Ureter (tissue), 1 donor: ENCODE measurements around the gene CTBS. TPM values are rescaled to one million over a fixed set of nuclear protein-coding genes. Genes with fewer than 3 reads are reported as not detected.
"Not testable (repeated sequence)": the region's sequence is repeated elsewhere in the genome, so short reads cannot be mapped to it uniquely, and the experiment has no call there.

Experiments
- DNase-seq: peaks from one replicate; pipeline ENCODE4 v3.0.0-alpha.2; 2020; ENCODE audit warnings: low spot score
- total RNA-seq: library from RNA; stranded (reverse); gene quantifications from one replicate; pipeline ENCODE4 v1.2.4, GENCODE V29; 2023
- donor health status: DM: yes; HTN: yes; CAD: no.

Gene CTBS
- total RNA-seq: 16.5 TPM

GRCh38 chr1:84573967-84574842 lies at the start of gene CTBS:
Gene CTBS, minus strand, starts transcription at chr1:84574440. Its CDS starts 25 bp downstream, at chr1:84574415.
- DNase-seq: peak; percentile 93

- no peak for DNase-seq
These were observed 47.3 kb upstream of the CTBS start for GRCh38 chr1:84621553-84621952.

DNA sequence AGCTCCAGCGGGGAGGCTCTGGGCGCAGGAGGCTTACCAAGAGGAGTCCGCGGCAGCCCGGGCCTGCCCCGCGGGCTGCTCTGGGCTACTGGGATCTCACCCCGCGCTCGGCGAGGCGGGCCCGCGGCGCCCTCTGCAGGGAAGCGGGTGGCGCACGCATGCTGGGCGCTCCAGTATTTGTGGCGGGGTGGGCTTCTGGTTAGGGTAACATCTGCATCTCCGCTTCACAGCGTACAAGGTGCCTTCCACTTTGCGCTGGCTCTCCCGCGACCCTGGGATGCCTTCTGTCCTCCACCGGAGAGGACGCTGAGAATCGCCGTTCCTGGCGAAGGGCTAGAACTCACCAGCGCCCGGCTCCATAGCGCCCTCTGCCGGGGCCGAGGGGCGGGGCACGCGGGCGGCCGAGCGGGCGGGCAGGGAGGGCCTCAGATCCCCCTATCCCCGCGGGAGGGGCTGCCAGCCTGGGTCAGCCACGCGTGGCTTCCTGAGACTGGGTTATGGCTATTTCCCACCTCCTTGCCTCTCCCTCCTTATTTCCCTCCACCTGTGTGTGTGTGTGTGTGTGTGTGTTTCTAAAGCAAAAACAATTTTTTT lies 46.6 kb upstream of the CTBS start:
- DNase-seq: peak; percentile 70

DNA sequence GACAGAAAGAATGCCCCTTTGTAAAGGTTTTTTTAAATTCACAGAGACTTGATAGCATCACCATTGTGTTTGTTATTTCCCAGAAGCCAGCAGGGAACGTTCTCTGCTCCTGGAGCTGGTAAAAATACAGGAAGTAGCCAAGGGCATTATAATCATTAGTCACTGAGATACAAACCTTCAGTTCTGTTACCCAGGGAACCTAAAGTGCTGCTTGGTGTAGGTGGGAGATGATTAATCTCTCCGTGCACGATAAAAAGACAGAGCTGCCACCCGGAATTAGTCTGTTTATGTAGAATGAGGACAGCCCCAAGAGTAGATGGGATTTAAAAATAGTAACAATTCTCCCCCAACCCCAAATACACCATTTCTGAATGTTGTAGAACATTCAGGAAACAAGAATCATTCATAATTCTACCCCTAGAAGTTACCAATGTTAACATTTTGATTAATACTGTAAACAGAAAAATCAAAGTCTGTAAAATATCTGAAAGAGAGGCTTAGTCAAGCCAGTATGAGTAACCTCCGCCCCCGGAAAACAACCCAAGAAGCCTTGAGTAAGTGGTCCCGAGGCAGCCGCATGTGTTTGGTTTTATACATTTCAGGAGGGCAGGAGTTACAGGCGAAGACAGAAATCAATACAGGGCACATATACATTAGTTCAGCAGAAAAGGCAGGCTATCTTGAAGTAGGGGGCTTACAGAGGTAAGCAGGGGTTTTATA lies 45.3 kb upstream of the CTBS start:
- no peak for DNase-seq

DNA sequence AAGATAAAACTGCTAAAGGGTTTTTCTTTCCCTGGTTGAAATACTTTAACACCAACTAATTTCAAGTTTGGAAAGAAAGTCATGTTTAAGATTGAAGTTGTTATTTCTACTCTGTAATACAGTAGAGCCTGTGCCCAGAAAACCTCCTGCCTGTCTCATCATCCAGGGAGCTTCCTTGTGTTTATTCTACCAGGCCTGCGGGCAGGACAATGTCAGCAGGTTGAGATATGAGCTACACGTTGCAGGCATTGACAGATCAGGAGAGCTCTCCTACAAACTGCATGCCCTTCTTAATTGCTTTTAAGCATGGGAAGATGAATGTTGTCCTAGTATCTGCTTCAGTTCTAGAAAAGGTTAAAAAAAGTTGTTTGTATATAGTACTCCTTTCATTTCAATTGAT lies 43.1 kb upstream of the CTBS start:
- no peak for DNase-seq

DNA sequence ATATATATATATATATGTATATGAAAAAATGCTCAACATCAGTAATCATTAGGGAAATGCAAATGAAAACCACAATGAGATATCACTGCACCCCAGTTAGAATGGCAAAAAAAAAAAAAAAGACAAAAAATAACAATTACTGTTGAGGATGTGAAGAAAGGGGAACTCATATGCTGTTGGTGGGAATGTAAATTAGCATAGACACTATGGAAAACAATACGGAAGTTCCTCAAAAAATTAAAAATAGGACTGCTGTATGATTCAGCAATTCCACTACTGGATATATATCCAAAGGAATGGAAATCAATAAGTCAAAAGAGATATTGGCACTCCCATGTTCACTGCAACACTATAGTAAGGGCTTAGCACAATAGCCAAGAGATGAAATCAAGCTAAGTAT lies 41.5 kb upstream of the CTBS start:
- DNase-seq: no peak

GRCh38 chr1:84613887-84614286 lies 39.6 kb upstream of the CTBS start:
- no peak for DNase-seq

DNA sequence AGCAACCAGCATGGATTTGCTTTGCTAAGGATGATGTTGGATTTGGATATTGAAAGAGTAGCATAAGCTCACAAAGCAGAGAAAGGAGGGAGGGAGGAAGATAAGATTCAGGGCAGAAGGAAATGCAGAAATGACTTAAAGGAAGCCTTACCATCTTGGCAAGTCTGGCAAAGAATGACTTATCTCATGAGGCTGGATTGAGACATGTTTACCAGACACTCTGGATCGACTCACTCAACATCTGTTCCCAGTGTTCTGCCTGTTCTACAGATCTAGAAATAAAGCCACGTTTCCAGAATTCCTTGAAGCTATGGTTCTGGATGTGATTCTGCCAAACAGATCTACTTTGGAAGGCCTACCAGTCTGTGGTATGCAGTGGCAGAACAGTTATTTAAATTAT lies 38.8 kb upstream of the CTBS start:
- DNase-seq: no peak

DNA sequence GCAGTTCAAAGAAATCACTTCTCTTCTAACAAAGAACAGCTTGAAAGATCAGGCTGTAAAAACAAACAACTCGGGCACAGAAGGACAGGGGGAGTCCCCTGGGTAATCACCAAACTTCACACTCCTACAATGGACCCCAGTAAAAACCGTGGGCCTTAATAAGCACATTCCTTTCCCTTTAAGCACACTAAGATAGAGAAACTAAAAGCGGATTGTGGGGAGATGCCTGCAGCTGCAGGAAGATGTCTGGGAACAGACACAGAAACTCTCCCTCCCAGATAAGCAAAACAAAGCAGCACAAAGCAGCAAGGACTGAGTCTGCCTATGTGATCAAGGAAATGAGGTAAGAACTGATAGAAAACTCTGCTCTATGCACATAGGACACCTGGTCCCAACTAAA lies 37.6 kb upstream of the CTBS start:
- no peak for DNase-seq

DNA sequence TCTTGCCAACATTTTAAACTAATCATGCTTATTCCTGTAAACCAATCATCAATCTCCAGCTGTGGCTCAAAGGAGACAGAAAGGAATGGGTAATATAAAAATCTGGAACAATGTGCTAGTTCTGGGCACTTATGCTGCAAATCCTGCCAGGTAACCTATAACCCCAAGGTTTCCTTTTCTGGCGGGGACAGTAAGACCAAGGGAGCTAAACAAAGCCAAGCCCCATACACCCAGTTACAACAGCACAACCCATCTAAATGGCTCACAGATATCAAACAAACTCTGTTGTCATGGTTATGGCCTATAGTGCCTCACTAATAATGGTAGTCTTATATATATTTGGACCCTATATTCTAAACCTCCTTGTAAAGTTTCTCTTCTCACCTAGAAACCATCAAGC lies 36.9 kb upstream of the CTBS start:
- no peak for DNase-seq

GRCh38 chr1:84606977-84607376 lies 32.7 kb upstream of the CTBS start:
- no peak for DNase-seq

DNA sequence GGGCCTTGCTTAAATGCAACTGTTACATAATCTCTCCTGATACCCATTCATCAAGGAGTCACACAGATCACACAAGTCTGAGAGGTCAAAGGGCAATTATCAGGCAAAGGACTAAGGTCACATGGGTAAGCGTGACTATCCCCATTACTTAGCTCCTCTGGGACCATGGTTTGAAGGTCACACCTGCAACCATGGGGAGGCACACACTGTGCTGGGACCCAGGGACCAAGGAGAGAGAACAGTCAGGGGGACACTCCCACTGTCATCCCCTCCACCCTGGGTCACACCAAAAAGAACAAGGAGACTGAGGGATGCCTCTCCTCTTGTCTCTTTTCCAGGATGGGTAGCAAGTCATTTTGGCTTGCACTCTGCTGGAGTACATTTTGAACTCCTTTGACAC lies 30.9 kb upstream of the CTBS start:
- no peak for DNase-seq

DNA sequence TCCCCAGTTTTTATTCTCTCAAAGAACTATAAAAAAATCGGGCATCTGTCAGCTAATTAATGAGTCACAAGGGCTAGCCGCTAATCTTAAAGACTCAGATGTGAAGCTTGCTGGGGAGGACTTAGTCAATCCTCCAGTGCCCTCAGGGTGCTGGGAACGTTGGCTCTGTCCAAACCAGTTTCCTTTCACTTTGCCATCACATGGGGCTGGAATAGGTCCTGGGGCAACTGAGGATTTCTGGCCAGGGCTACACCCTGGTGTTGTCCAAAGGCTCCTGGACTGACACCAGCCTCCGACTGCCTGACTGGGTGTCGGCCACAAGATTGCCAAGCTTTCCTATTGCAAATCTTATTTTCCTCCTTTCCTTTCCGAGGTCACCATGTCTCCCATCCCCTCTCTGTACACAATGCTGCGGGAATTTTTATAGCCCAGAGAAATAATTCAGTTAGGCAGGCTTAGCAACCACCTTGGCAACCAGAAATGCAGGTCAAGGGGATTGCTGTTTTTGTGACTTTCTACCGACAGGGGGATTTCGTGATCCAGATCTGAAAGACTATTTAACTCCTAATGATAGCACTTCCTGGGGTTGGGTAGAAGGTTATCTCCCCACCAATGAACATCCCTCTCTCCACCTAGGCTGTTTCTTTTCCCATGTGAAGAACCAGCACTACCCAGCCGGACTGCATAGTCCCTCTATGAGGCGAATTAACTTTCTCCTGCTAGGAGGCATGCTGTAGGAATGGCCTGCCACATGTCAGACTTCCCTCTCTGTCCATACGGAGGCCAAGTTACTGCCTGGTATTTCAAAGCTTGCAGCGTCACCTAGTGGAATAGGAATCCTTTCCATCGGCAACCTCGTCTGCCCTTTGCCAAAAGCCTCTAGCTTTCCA lies 29.9 kb upstream of the CTBS start:
- DNase-seq: peak; percentile 49

- no peak for DNase-seq
These were observed 29.0 kb upstream of the CTBS start for GRCh38 chr1:84603223-84603622.

DNA sequence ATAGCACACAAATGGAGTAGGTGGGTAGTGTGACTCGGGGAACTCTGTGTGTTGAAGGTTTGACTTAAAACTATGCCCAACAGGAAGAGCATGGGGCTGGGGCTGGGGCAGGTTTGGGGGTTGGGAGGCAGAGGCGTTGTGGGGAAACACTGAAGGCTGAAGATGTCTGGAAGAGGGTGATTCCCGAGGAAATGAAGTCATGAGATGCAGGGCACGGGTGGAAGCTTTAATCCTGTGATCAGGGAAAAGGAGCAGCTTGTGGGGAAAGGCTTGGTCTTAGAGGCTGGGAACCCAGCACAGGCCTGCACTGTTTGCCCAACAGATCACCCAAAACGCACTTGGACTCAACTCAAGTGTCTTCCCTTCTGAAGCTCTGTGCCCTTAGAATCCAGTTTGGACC lies 26.6 kb upstream of the CTBS start:
- no peak for DNase-seq

DNA sequence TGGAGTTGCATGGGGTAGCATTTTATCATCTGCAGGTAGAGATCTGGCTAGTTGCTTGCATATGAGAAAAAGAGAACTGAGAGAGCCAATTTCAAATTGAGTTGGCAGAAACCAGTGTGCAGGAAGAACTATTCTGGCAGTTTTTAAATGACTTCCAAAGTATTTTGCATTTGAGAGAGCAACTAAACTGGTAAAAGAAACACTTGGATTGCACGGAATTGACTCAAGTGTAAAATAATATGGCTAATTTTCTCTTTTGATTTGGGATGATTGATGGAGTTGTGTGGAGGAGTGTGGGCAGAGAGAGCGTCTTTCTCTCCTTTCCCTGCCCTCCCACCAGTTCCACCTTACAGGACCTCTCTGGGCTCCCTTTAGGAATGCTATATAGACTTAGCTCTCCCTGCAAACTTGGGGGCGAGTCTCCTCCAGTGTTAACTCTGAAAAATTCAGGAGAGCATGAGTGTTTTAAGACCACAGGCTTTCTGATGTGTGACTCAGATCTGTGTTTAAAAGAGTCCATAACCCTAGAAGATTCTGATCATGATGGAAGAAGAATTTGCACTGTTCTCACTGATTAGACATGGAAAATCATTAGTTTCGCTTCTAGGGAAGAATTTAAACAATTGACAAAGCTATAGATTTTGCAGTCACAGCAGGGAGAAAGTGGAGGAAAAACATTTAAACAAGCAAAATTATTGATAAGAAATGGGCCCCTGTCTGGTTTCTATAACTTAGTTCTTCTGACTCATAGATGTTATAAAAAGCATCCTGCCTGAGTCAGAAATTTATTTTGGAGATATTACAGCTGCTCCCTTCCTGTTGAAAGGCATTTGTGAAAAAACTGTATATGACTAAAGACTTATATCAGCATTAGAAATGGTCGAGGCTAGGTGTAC lies 24.9 kb upstream of the CTBS start:
- DNase-seq: no peak

DNA sequence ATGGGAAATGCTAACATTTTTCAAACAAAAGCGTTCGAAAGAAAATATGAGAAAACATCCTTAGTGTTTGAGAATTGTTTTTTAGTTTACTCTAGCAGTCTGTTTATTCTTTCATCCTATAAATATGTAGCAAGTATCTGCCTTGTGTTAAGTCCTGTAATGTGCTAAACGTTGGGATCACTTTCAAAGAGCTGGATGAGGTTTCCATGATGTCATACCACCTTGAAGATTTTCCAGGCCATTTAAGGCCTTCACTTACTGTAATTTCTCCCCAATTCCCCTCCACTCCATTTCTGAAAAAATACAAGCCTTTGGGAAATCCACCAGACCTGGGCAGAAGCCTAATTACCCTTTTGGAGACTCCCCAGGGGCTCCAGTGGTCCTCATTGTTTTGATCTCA lies 24.2 kb upstream of the CTBS start:
- DNase-seq: no peak

- no peak for DNase-seq
These were observed 22.8 kb upstream of the CTBS start for GRCh38 chr1:84597011-84597410.

- DNase-seq: not testable (repeated sequence)
These were observed 20.7 kb upstream of the CTBS start for GRCh38 chr1:84594959-84595358.

GRCh38 chr1:84587099-84587498 lies 12.9 kb upstream of the CTBS start:
- no peak for DNase-seq

DNA sequence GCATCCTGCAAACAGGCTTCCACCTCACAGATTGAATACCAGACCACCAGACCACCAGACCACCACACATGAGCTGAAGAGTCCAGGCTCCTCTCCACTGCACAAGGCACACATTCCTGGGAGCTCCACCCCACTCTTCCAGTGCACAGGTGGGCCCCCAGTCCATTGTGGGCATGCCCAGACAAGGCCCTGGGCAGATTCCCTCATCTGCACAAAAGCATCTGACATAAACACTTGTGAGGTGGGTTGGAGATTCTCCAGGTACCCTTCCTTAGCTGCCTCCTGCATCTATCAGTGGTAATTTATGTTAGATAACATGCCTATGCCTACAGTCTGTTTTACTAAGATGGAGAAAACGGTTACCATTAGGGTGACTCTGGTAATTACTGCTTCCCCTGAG lies 11.6 kb upstream of the CTBS start:
- DNase-seq: no peak
